Stomach smooth muscle (tissue), 2 donors: ENCODE results near the gene PIGZ.

ENCODE experiments used
- H3K27ac ChIP-seq: one replicate; pipeline ENCODE4 v1.7.0; 2013; ENCODE audit warnings: mild to moderate bottlenecking, low read length, inconsistent platforms
- H3K27me3 ChIP-seq, 2 donors: one replicate each; pipeline ENCODE4 v1.7.0; 2013; ENCODE audit warnings: low read length in 2 of 2; ENCODE audit not compliant: insufficient read depth in 2 of 2, control insufficient read depth in 1 of 2
- H3K36me3 ChIP-seq, 2 donors: one replicate each; pipeline ENCODE4 v1.7.0; 2013; ENCODE audit warnings: low read length in 2 of 2; ENCODE audit not compliant: control insufficient read depth in 2 of 2, insufficient read depth in 2 of 2
- H3K4me1 ChIP-seq: one replicate; pipeline ENCODE4 v1.7.0; 2013; ENCODE audit warnings: low read length; ENCODE audit not compliant: control insufficient read depth, insufficient read depth
- H3K4me3 ChIP-seq, 2 donors: one replicate each; pipeline ENCODE4 v1.7.0; 2013; ENCODE audit warnings: low read length in 2 of 2
- H3K9ac ChIP-seq, 2 donors: one replicate each; pipeline ENCODE4 v1.7.0; 2013; ENCODE audit warnings: low read length in 2 of 2, mild to moderate bottlenecking in 1 of 2
- H3K9me3 ChIP-seq, 2 donors: one replicate each; pipeline ENCODE4 v1.7.0; 2013; ENCODE audit warnings: low read length in 2 of 2; ENCODE audit not compliant: control insufficient read depth in 2 of 2
- donor health status: healthy.
- donor health status: Pancreatic carcinoma.

Gene PIGZ

DNA sequence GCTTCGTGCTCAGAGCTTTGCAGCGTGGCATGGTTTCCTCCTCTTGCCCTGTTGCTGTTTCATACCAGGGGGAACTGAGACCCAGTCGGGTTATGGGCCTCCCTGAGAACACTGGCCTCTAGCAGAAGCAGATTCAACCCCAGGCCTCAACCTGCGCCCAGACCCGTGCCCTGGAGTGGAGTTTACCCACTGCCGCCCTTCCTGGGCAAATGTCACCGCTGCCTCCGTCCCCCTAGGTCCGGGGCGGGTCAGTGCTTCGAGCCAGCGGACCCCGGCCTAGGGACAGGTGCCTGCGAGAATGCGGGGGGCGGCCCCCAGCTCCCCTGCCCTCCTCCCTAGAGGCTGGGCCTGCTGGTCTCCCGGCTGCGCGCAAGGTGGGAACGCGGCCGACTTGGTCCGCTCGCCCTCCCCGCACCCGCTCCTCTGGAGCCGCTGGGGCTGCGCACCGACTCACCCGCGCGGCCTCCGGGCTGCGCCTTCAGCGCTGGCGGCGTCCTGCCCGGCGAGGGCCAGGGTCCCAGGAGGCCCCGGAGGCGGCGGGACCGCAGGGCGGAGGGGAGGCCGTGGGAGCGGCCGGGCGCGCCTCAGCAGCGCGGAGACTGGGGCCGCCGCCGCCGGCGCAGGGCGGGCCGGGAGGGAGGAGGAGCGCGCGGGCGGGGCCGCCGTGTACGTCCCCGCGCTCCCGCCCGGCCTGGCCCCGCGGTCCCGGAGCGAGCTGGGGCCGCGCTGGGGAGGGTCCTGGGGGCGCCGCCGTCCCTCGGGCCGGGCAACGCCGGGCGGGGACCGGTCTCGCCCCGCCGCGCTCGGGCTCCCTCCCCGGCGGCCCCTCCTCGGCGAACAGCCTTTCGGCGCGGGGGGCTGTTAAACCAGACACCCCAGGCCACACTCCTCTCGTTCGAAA is at the start of gene PIGZ:
TSS of gene PIGZ (minus strand) at position 601 of the 901 bp plus-strand sequence. CDS start 16,802 bp downstream, outside the sequence.
- Histone ChIP-seq H3K36me3 (peaks cover 0 to 3% of the 10 kb centered on the region in 2 donors), H3K4me3 (peak within 1 kb of the TSS; percentile 69 to 81), H3K4me1 (peaks cover 20% of the 10 kb centered on the region), H3K9me3 (no peaks in the 10 kb centered on the region), H3K27me3 (no peaks in the 10 kb centered on the region), H3K9ac (peak within 1 kb of the TSS; percentile 60 to 71), H3K27ac (no peak within 1 kb of the TSS)

GRCh38 chr3:197017003-197017402 is 48.4 kb upstream of the PIGZ start:
- Histone ChIP-seq H3K4me3 (no peak overlapping the region), H3K9ac (no peak overlapping the region), H3K27ac (no peak overlapping the region), H3K36me3 (no peaks in the 10 kb centered on the region), H3K4me1 (no peaks in the 10 kb centered on the region), H3K27me3 (peaks cover 0 to 2% of the 10 kb centered on the region in 2 donors), H3K9me3 (no peaks in the 10 kb centered on the region)

GRCh38 chr3:197015790-197016736 is 47.4 kb upstream of the PIGZ start:
- Histone ChIP-seq H3K36me3 (no peaks in the 10 kb centered on the region), H3K27me3 (no peaks in the 10 kb centered on the region), H3K27ac (no peak overlapping the region), H3K9me3 (no peaks in the 10 kb centered on the region), H3K9ac (no peak overlapping the region), H3K4me1 (no peaks in the 10 kb centered on the region), H3K4me3 (no peak overlapping the region)

DNA sequence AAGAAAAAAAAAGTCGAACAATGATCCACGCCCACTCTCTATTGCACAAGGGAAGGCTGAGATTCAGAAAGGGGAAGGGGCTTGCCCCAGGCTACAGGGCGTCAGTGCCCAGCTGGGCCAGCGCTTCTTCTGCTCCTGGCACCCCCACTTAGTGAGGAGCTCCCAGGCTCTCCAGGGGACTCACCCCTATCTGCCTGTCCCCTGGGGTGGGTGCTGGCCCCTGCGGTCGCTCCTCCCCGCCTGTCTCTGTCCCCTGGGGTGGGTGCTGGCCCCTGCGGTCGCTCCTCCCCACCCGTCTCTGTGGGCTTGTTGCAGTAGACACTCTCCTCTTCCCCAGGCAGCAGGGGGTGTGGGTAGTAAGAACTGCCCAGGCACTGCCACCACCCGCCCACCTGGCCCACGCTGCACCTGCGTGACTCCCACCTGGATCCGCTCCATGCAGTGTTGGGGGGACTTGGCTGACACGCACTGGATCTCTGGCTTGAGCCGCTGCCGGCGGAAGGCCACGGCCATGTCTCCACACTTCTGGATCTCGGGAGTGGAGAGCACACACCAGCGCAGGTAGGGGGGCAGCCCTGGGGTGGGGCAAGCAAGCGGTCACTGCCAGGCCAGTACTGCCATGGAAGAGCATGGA is 46.4 kb upstream of the PIGZ start:
- no peaks in the 10 kb centered on the region for H3K36me3 ChIP-seq
- no peaks in the 10 kb centered on the region for H3K9me3 ChIP-seq
- no peaks in the 10 kb centered on the region for H3K4me1 ChIP-seq
- no peak overlapping the region for H3K4me3 ChIP-seq
- no peaks in the 10 kb centered on the region for H3K27me3 ChIP-seq
- H3K27ac ChIP-seq, result no peak overlapping the region
- no peak overlapping the region for H3K9ac ChIP-seq

- H3K27me3 ChIP-seq, result no peaks in the 10 kb centered on the region
- H3K27ac ChIP-seq, result no peak overlapping the region
- no peaks in the 10 kb centered on the region for H3K4me1 ChIP-seq
- no peaks in the 10 kb centered on the region for H3K9me3 ChIP-seq
- no peak overlapping the region for H3K9ac ChIP-seq
- no peaks in the 10 kb centered on the region for H3K36me3 ChIP-seq
- no peak overlapping the region for H3K4me3 ChIP-seq
Measured at GRCh38 chr3:197014024-197014423, 45.4 kb upstream of the PIGZ start.

DNA sequence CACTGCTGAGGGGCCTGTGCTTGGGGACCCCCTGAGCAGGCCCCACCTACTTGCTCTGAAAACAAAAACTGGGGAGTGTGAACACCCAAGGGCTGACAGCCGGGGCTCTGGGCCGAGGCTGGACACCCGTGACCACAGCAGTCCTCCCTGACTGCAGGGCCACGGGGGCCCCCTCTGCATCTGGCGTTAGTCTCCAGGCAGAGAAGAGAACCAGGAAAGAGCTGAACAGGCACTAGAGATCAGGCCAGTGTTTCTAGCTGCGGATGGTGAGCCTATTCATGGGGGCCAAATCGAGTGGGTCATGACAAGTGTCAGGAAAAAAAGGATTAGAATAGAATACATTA is 43.9 kb upstream of the PIGZ start:
- Histone ChIP-seq H3K4me3 (no peak overlapping the region), H3K4me1 (no peaks in the 10 kb centered on the region), H3K27ac (no peak overlapping the region), H3K27me3 (no peaks in the 10 kb centered on the region), H3K9ac (no peak overlapping the region), H3K9me3 (no peaks in the 10 kb centered on the region), H3K36me3 (no peaks in the 10 kb centered on the region)

GRCh38 chr3:197011780-197012539 is 43.3 kb upstream of the PIGZ start:
- Histone ChIP-seq H3K9ac (no peak overlapping the region), H3K27ac (no peak overlapping the region), H3K9me3 (no peaks in the 10 kb centered on the region), H3K4me1 (no peaks in the 10 kb centered on the region), H3K4me3 (no peak overlapping the region), H3K27me3 (no peaks in the 10 kb centered on the region), H3K36me3 (no peaks in the 10 kb centered on the region)

DNA sequence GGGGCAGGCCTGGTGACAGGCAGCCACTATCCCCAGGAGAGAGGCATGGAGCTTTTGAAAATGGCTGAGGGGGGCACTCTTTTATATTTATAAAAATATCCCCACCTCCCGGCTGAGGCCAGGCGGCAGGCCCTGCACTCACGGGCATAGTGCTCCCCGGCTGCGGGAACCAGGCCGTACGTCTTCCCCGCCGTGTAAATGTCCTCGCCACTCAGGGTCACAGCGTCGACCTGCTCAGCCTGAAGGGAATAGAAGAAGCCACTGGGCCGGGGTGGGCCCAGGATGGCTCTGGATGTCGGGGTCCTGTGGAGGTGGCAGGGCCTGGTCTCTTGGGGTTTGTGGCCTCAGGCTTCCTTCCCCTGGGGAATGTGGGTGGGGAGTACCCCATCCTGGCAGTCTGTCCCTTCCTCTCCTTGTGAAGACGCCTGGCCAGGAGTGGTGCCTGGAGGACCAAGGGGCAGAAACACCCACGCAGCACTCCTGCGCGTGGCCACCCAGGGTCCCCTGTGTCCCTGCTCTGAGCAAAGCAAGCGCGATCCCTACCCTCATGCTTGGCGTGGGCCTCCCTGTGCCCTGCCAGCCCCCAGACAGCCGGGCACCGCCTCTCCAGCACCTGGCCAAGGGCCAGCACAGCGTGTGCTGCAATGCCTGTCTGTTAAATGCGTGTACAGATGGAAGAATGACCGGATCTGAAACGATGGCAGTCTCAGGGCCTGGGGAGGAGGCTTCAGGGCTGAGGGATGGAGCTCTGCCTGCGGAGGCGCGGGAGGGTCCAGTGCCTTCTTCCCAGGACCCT is 42.1 kb upstream of the PIGZ start:
- Histone ChIP-seq H3K4me3 (no peak overlapping the region), H3K4me1 (no peaks in the 10 kb centered on the region), H3K27ac (no peak overlapping the region), H3K9ac (no peak overlapping the region), H3K9me3 (no peaks in the 10 kb centered on the region), H3K27me3 (no peaks in the 10 kb centered on the region), H3K36me3 (no peaks in the 10 kb centered on the region)

GRCh38 chr3:197009532-197010019 is 40.9 kb upstream of the PIGZ start:
- Histone ChIP-seq H3K9ac (no peak overlapping the region), H3K27ac (no peak overlapping the region), H3K4me1 (no peaks in the 10 kb centered on the region), H3K4me3 (no peak overlapping the region), H3K27me3 (no peaks in the 10 kb centered on the region), H3K36me3 (no peaks in the 10 kb centered on the region), H3K9me3 (no peaks in the 10 kb centered on the region)
